Measurements from ENCODE around the gene KAT2B.

DNA sequence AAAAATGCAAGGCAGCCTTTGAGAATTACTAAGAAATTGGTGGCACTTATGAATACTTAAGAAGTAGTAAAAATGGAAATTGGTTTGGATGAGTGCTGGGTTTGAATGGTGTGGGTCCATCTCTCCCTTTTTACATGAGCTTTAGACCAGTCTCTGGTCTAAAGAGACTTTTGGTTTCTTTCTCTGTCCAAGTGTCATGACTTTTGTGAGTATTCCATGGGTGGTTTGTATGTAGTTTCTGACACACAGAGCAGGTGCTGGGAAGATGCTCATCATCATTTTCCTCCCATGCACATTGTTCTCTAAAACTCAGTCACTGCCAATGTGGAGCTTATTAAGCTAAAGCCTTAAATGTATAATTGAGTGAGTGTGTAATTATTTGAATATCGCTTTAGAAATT is 63.5 kb downstream of the KAT2B start:
- no peak for TF ChIP-seq POLR2A (IDR thresholded peaks at IDR 0.05)
- TF ChIP-seq, protein P1, sequence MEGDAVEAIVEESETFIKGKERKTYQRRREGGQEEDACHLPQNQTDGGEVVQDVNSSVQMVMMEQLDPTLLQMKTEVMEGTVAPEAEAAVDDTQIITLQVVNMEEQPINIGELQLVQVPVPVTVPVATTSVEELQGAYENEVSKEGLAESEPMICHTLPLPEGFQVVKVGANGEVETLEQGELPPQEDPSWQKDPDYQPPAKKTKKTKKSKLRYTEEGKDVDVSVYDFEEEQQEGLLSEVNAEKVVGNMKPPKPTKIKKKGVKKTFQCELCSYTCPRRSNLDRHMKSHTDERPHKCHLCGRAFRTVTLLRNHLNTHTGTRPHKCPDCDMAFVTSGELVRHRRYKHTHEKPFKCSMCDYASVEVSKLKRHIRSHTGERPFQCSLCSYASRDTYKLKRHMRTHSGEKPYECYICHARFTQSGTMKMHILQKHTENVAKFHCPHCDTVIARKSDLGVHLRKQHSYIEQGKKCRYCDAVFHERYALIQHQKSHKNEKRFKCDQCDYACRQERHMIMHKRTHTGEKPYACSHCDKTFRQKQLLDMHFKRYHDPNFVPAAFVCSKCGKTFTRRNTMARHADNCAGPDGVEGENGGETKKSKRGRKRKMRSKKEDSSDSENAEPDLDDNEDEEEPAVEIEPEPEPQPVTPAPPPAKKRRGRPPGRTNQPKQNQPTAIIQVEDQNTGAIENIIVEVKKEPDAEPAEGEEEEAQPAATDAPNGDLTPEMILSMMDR (IDR thresholded peaks at IDR 0.05) = no peak
